Panc1 (cell line): ENCODE data around the gene GPR42.

Source experiments
- POLR2AphosphoS5 ChIP-seq: IDR thresholded peaks from 2 replicates; pipeline ENCODE4 v1.6.1; 2012; ENCODE audit warnings: mild to moderate bottlenecking, low read depth, low read length, moderate library complexity
- TF ChIP-seq, protein P1 (sequence below): fragments of 450-650 bp; IDR thresholded peaks from 2 replicates; pipeline ENCODE4 v1.5.1; 2017; ENCODE audit warnings: mild to moderate bottlenecking

DNA sequence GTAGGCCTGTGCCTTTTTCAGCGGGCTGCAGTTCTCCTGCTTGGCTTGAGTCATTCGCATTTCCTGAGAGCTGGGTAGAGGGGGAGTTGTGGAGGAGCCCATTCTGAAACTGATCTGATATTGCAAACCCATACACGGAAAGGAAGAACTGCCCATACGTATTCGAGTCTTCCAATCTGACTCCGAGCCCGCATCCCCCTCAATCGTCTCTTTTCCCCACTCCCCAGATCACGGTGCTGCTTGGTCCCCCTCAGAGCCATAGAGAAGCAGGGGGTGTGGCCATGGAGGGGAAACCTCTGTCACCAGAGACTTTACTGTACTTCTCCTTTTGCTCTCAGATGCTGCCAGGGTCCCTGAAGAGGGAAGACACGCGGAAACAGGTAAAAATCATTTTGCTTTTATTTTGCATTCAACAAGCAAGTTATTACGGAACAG, 42.0 kb upstream of the GPR42 start, which contains the start of gene CD22:
- TF ChIP-seq, protein P1, sequence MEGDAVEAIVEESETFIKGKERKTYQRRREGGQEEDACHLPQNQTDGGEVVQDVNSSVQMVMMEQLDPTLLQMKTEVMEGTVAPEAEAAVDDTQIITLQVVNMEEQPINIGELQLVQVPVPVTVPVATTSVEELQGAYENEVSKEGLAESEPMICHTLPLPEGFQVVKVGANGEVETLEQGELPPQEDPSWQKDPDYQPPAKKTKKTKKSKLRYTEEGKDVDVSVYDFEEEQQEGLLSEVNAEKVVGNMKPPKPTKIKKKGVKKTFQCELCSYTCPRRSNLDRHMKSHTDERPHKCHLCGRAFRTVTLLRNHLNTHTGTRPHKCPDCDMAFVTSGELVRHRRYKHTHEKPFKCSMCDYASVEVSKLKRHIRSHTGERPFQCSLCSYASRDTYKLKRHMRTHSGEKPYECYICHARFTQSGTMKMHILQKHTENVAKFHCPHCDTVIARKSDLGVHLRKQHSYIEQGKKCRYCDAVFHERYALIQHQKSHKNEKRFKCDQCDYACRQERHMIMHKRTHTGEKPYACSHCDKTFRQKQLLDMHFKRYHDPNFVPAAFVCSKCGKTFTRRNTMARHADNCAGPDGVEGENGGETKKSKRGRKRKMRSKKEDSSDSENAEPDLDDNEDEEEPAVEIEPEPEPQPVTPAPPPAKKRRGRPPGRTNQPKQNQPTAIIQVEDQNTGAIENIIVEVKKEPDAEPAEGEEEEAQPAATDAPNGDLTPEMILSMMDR, result no peak
- no peak for TF ChIP-seq POLR2AphosphoS5
